MG63 (cell line): ENCODE results near the gene USP40. TPM values are rescaled to one million over a fixed set of nuclear protein-coding genes. Genes with fewer than 3 reads are reported as not detected.

ENCODE experiments used
- DNase-seq: peaks from one replicate; pipeline ENCODE4 v3.0.0-alpha.2; 2020
- H3K27me3 ChIP-seq: fragments of 250-450 bp; sonication (Bioruptor Pico); 2 replicates; pipeline ENCODE4 v1.5.1; 2020; ENCODE audit warnings: mild to moderate bottlenecking, moderate library complexity
- H3K36me3 ChIP-seq: fragments of 250-450 bp; sonication (Bioruptor Pico); 2 replicates; pipeline ENCODE4 v1.5.1; 2020; ENCODE audit warnings: mild to moderate bottlenecking, moderate library complexity
- H3K4me3 ChIP-seq: fragments of 250-450 bp; sonication (Bioruptor Pico); 2 replicates; pipeline ENCODE4 v1.5.1; 2020; ENCODE audit warnings: mild to moderate bottlenecking, moderate library complexity
- H3K9me3 ChIP-seq: fragments of 250-450 bp; sonication (Bioruptor Pico); 2 replicates; pipeline ENCODE4 v1.5.1; 2020; ENCODE audit warnings: mild to moderate bottlenecking, moderate library complexity
- total RNA-seq: library from RNA; depleted of rRNA; stranded (reverse); fragments of >200 nt; shearing (Covaris generic); gene quantifications from 2 replicates; pipeline ENCODE4 v1.2.3, GENCODE V29; 2014; ENCODE audit warnings: low replicate concordance

Gene USP40
- total RNA-seq, 1 experiment from 2014 or later = 23.4 TPM

DNA sequence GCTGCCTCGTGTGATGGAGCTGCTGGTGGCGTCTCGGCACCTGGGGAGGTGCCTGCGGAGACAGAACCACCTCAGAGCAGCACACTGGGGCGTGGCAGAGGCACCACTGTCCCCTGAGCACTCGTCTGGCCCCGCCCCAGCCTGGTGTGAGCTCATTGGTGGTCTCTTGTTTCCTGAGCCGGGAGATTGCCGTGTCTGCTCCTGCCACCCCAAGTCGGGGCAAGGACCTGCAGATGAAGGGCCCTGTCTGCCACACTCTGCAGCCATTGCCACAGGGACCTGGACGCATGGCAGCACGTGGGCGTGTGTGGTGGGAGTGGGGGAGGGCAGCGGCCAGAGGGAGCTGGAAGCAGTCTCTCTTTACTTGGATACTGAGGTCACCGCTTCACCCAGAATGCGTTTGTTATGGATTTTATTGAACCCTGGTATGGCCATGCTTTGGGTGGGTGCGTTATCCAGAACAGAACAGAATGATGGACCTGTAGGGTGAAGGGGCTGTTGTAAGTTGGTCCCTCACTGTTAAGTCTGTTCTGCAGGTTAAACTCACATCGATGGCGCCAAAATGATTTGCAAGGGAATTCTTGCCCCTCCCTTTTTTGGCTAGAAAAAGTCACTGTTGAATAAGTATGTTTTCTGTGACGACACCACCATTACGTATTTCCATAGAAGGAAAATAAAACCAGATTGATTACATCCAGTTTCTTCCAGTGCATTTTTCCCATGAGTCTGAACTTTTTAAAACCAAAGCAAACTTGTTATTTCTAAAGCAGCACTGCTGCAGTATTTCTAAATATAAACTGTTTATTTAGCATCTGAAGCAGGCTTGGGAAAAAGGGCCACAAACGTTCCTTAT, 92.0 kb downstream of the USP40 start:
- H3K36me3 ChIP-seq = peaks cover 15% of the 10 kb centered on the region; the same call in 1 of the 2 replicates
- no peaks in the 10 kb centered on the region for H3K27me3 ChIP-seq
- DNase-seq = no peak
- no peak overlapping the region for H3K4me3 ChIP-seq
- H3K9me3 ChIP-seq = no peaks in the 10 kb centered on the region

DNA sequence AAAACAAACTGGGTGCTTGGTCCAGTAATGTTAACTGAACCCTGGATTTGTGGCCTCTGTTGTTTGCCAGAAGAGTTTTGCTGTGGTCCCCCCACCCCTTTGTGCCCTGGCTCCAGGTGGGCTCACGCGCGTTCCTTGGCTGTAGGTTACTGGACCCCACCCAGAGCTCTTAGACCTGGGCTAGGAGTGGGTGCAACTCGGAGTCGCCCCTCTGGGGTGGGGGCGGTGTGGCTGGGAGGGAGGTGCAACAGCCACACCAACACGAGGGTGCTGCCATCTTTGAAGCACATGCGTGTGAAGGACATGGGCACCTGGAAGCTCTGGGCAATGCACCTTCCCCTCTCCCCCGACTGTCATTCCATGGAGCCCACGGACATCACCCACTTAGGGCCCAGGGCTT, 92.7 kb downstream of the USP40 start:
- DNase-seq = no peak
- Histone ChIP-seq H3K36me3 (peaks cover 18% of the 10 kb centered on the region; the same call in 1 of the 2 replicates), H3K4me3 (no peak overlapping the region), H3K27me3 (no peaks in the 10 kb centered on the region), H3K9me3 (no peaks in the 10 kb centered on the region)

DNA sequence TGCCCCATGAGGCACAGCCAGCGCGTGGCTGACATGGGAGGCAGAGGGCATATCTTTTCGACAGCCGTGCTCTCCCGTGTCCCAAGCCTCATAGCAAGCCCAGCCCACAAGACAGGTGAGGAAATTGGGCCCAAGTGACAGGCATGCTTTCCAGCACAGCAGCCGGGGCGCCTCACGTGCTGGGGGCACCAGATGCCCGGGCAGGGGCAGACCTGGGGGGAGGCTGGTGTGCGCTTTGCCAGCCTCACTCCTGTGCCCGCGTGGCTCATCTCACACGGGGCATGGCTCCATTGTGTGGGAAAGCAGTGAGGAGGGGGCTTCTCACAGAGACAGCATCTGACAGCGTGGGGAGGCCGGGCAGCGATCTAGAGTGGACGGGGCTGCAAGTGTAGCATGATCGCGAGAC, 93.2 kb downstream of the USP40 start:
- H3K9me3 ChIP-seq = no peaks in the 10 kb centered on the region
- H3K36me3 ChIP-seq = peaks cover 16% of the 10 kb centered on the region; the same call in 1 of the 2 replicates
- no peak for DNase-seq
- no peak overlapping the region for H3K4me3 ChIP-seq
- no peaks in the 10 kb centered on the region for H3K27me3 ChIP-seq

DNA sequence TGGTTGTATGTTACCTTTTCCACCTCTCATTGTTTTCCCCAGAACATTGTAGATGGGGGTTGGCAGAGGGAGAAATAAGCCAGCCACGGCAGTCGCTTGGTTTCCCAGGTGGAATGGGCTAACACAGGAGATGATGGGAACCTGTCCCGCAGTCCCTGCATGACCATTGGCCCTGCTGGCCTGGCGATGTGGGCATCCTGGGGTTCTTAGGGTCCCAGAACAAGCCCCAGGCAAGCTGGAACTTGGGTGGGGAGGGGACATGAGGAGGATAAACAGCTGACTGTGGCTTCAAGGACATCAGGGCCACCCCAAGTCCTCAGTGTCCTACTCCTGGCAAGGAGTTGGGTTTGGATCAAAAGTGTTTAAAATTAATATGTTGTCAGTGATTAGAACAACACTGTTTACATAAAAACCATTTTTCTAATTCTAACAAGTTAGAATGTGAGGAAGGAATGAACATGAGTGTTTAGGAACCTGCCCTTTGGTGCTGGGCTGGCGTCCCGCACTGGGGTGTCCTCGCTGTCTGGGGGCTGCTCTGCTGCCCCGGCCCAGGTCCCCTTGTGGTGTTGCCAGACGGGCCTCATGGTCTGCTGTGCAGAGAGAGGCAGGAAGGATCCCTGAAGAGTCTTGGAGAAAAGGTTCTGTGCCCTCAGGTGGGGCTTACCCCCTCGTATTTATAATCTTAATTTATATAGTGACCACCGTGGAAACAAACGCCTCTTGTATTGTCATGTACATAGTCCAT, 95.1 kb downstream of the USP40 start:
- Histone ChIP-seq H3K27me3 (no peaks in the 10 kb centered on the region), H3K9me3 (no peaks in the 10 kb centered on the region), H3K4me3 (no peak overlapping the region), H3K36me3 (peaks cover 14% of the 10 kb centered on the region; the same call in 1 of the 2 replicates)
- no peak for DNase-seq

DNA sequence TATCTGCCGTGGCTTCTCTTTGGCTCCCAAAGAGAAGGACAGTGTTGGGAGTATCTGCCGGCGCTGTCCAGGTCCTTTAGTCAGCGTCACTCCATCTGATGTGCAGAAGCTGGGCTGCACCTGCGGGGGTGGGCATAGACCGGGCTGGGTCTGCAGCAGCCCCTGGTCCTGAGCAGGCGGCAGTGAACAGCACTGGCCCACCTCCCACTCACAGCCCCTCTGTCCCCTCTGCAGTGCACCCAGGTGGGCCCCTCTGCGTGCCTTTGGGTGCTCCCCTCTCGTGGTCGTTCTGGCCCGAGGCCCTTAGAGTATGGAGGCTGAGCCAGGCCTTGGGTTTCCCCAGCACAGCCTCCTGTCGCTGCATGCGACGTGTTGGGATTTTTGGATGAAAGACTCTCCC, 95.7 kb downstream of the USP40 start:
- Histone ChIP-seq H3K9me3 (no peaks in the 10 kb centered on the region), H3K4me3 (no peak overlapping the region), H3K36me3 (peaks cover 15% of the 10 kb centered on the region), H3K27me3 (no peaks in the 10 kb centered on the region)
- no peak for DNase-seq

DNA sequence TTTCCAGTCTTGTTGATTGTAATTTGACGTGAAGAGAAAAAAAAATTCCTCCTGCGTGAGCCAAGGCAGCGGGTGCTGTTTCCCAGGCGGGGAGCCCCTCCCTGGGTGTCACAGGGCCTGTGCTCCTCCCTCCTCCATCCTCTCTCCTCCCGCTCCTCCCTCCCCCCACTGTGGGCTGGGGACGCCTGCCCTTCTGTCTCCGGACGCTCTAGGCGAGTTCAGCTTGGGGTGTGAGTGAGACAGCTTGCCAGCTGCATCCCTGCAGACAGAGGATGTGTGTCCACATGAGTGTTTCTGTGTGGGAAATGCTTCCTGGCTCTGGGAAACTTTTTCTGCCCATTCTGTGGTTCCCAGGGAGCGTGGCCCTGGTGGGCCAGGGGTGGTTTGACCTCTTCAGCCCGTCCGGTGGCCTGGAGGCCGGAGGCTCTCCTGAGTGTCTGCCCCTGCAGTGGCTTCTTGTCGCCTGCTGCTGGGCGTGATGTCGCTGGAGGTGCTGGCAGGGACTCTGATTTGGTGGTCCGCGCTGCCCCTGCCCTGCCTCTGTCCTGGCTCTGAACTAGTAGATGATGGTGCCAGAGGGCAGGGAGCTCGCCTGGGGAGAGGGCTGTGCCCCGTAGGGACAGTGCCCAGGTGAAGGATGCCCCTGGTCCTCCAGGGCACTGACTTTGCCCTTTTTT, 96.4 kb downstream of the USP40 start:
- Histone ChIP-seq H3K27me3 (no peaks in the 10 kb centered on the region), H3K4me3 (no peak overlapping the region), H3K36me3 (peaks cover 19% of the 10 kb centered on the region), H3K9me3 (no peaks in the 10 kb centered on the region)
- DNase-seq = no peak

DNA sequence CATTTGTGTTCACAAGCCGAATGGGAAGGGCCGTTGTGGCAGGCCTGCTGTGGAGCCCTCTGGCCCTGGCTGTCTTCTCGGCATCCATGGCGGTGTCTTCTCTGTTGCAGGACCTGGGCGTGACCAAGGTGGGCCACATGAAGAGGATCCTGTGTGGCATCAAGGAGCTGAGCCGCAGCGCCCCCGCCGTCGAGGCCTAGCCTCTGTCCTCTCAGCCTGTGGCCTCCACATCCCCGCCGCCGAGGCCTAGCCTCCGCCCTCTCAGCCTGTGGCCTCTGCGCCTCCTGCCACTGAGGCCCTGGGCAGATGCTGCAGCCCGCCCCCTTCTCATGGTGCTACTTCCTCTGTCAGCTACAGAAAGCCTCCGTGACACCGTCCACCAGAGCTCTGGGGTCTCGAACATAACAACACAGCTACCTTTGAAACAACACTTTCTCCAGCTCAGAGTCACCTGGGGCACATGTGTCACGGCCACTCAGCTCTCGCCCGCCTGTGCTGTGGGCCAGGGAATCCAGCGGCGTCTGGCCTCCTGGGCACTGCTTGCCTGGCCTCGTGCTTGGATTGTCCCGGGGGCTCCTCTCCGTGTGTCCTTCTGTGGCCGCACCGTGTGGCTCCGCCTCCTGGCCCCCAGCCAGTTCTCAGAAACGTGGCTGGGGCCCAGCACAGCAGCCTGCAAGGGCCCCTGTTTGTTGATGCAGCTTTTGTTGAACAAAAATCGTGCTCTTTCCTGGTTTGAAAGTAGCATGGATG, 97.1 kb downstream of the USP40 start:
- Histone ChIP-seq H3K9me3 (no peaks in the 10 kb centered on the region), H3K36me3 (peaks cover 25% of the 10 kb centered on the region), H3K4me3 (no peak overlapping the region), H3K27me3 (no peaks in the 10 kb centered on the region)
- DNase-seq = no peak

DNA sequence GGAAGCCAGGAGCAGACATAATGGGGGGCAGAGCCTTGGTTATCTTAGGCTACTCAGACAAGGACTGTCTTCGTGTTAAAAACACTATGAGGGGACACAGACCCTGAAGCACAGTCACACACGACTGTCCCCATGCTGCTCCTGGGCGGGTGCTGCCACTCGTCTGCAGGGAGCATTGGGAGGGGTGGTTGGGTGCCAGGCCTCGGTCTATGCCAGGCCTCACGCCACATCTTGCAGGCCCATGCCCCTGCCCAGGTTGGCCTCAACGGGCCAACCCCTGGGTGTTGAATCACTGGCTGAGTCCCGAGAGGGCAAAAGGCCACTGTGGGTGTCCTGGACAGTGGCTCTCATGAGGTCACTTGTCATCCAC, 97.9 kb downstream of the USP40 start:
- Histone ChIP-seq H3K36me3 (peaks cover 25% of the 10 kb centered on the region), H3K4me3 (no peak overlapping the region), H3K27me3 (no peaks in the 10 kb centered on the region), H3K9me3 (no peaks in the 10 kb centered on the region)
- DNase-seq = no peak

DNA sequence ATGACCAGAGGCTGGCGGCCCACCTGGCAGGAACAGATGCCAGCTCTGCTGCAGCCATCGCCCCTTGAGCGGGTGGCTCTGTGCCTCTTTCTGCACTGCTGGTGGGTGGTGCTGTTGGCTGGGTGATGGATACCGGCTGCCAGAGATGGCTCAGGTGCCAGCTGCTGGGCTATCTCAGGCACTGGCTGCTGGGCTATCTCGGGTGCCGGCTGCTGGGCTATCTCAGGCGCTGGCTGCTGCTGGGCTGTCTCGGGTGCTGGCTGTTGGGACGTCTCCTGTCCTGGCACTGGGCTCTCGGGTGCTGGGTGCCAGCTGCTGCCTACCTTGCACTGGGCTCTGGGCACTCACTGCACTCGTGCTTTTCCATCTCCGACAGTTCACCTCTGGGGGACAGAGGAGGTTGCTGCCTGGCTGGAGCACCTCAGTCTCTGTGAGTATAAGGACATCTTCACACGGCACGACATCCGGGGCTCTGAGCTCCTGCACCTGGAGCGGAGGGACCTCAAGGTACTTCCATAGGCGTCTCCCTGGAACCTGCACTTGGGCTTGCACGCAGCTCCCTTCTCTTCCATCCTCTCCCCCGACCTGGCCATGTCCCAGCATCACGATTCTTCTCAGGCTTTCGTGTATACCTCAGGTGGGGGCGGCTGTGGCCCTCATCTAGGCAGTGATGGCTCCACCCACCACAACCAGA, 98.4 kb downstream of the USP40 start:
- Histone ChIP-seq H3K36me3 (peaks cover 25% of the 10 kb centered on the region), H3K9me3 (no peaks in the 10 kb centered on the region), H3K27me3 (no peaks in the 10 kb centered on the region)

DNA sequence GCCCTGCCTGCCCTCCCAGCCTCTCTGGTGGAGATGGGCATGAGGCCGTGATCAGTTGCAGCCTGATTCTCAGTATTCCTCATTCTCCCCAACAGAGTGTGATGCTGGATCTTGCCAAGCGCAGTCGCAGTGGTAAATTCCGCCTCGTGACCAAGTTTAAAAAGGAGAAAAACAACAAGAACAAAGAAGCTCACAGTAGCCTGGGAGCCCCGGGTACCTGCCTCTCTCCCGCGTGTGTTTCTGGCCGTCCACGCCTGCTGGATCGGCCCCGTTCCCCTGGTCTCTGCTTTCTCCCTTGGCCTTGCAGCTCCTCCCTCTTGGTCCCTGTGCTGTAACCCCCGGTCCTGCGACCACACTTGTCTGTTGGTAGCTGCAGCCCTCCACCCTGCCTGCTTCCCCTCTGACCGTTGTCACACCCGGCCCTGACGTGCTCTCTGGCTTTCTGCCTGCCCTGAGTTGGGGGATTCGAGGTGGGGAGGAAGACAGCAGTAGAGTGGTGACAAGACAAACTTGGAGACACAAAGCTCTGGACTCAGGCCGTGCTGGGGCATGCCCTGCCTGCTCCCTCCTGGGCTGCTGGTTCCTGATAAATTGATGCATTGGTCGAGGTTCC, 99.5 kb downstream of the USP40 start:
- Histone ChIP-seq H3K27me3 (no peaks in the 10 kb centered on the region), H3K9me3 (no peaks in the 10 kb centered on the region), H3K4me3 (no peak overlapping the region), H3K36me3 (peaks cover 25% of the 10 kb centered on the region)
- DNase-seq = no peak

More for the DNA sequence above, 98.4 kb downstream of the USP40 start:
- H3K4me3 ChIP-seq = no peak overlapping the region
- no peak for DNase-seq

DNA sequence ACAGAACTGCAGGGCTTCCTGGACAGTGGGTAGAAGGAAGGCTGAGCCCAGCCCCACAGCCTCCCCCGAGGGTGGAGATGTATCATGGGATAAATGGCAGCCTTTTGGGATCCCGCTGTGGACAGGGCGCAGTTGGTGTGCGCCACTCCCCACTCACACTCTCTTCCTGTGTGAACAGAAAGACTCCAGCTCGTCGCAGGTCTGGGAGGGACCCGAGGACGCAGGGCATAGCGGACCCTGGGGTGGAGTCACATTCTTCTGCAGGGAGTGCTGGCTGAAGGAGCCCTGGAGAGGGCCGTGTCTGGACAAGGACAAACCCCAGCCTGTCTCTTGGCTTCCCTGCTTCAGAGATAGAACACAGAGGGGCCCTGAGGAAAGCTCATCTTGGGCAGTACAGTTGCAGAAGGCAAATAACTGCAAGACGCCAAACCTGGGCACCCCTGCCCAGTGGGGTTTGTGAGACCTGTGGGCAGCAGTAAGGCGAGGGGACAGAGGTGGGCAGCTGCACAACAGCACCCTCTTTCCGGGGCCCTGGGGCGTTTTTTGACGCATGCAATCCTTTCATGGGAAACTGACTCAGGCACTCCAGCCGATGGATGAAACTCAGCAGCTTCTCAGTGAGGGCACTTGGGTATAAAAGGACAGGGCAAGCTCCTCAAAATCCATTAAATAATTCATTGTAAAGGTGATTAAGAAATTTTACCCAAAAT, 101.9 kb downstream of the USP40 start:
- H3K9me3 ChIP-seq = no peaks in the 10 kb centered on the region
- no peak for DNase-seq
- H3K36me3 ChIP-seq = peaks cover 21% of the 10 kb centered on the region
- no peaks in the 10 kb centered on the region for H3K27me3 ChIP-seq
- no peak overlapping the region for H3K4me3 ChIP-seq

DNA sequence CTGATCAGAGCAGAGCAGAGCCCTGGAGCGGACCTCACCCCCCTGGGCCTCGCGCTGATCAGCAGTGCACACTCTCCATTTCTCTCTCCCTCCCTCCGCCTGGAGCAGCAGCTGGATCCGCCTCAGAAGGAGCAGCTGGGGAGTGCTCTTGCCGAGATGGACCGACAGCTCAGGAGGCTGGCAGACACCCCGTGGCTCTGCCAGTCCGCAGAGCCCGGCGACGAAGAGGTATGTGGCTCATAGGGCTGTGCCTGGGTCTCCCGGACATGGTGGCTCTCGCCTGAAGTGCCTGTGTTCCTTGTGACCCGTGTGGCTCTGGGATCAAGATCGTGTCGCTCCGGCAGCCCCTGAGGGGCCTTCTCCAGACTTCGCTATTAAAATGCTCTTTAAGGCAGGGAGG, 102.5 kb downstream of the USP40 start:
- Histone ChIP-seq H3K27me3 (no peaks in the 10 kb centered on the region), H3K4me3 (no peak overlapping the region), H3K36me3 (peaks cover 15% of the 10 kb centered on the region), H3K9me3 (no peaks in the 10 kb centered on the region)
- no peak for DNase-seq

DNA sequence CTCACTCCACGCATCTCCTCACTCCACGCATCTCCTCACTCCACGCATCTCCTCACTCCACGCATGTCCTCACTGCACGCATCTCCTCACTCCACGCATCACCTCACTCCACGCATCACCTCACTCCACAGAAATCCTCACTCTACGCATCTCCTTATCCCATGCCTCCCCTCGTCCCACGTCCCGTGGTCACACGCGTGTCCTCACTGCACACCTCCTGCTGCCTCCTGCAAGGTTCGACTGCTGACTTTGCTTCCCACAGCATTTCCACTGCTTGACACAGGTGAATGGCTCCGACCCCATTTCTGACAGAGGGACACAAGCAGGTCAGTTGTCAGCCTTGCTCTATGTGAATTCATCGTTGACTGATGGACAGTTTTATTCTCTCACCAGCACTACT, 103.0 kb downstream of the USP40 start:
- DNase-seq = no peak
- H3K27me3 ChIP-seq = no peaks in the 10 kb centered on the region
- H3K36me3 ChIP-seq = peaks cover 15% of the 10 kb centered on the region
- no peak overlapping the region for H3K4me3 ChIP-seq
- H3K9me3 ChIP-seq = no peaks in the 10 kb centered on the region

DNA sequence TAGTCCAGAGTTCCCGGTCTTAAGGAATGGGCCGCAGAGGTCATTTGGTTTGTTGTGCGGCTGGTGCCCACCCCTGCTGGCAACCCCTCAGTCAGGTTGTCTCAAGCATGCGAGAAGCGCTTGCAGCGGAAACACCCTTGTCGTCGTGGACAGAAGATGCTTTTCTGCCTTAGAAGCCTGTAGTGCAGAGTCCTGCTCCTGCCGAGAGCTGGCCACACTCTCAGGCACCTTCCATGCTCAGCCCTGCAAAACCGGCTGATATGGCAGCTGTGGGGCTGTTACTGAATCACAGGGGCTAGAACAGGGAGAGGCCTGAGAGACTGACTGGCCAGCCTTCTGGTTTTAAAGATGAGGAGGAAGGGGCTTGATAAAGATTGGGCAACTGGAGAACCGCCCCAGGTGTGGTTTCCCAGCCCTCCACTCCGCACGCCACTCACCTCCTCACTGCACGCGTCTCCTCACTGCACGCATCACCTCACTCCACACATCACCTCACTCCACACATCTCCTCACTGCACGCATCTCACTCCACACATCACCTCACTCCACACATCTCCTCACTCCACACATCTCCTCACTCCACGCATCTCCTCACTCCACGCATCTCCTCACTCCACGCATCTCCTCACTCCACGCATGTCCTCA, 103.6 kb downstream of the USP40 start:
- no peak for DNase-seq
- H3K36me3 ChIP-seq = peaks cover 15% of the 10 kb centered on the region
- H3K9me3 ChIP-seq = no peaks in the 10 kb centered on the region
- H3K4me3 ChIP-seq = no peak overlapping the region
- H3K27me3 ChIP-seq = no peaks in the 10 kb centered on the region
